IMR-90 (cell line): ENCODE results near the gene SMAD7. TPM values are rescaled to one million over a fixed set of nuclear protein-coding genes. Genes with fewer than 3 reads are reported as not detected.

ENCODE experiments used
- ATAC-seq: fragments of 200-7000 bp; cut with Tn5 transposase; 2 replicates; pipeline ENCODE4 v1.9.1; 2020; ENCODE audit warnings: low read depth, mild to moderate bottlenecking, moderate library complexity
- BruUV-seq: library from RNA; stranded (reverse); fragments of 400-500 nt; replicated peaks from 2 replicates; lab custom pipeline; 2021; lab: Mats Ljungman, UMichigan
- CTCF ChIA-PET: fragments of 300-600 bp; formaldehyde crosslinking; extraction: SDS; loops from one replicate; lab custom pipeline; 2021; ENCODE audit warnings: antibody characterized with exemption; lab: Yijun Ruan, JAX
- POLR2A ChIA-PET: fragments of 300-600 bp; sonication (Branson Sonifier 250); formaldehyde crosslinking; loops from one replicate; lab custom pipeline; 2022; ENCODE audit warnings: antibody characterized with exemption; ENCODE audit not compliant: unreplicated experiment; lab: Charles Lee
- DNase-seq: peaks from one replicate; pipeline ENCODE4 v3.0.0; 2013
- H2AFZ ChIP-seq: replicated peaks from 2 replicates; pipeline ENCODE3; 2013; ENCODE audit warnings: low read length, mild to moderate bottlenecking; ENCODE audit not compliant: poor library complexity
- H2AK5ac ChIP-seq: 2 replicates; pipeline ENCODE4 v1.6.1; 2013; ENCODE audit warnings: low read depth, low read length, inconsistent platforms
- H2AK9ac ChIP-seq: replicated peaks from 2 replicates; pipeline ENCODE3; 2013; ENCODE audit warnings: mild to moderate bottlenecking, low read depth, low read length, moderate library complexity; ENCODE audit not compliant: poor library complexity
- H2BK120ac ChIP-seq: 2 replicates; pipeline ENCODE4 v1.6.1; 2013; ENCODE audit warnings: low read depth, low read length, inconsistent platforms
- H2BK15ac ChIP-seq: 3 replicates; pipeline ENCODE4 v1.6.1; 2013; ENCODE audit warnings: low read depth, low read length, inconsistent platforms
- H2BK20ac ChIP-seq: 2 replicates; pipeline ENCODE4 v1.6.1; 2013; ENCODE audit warnings: low read depth, mild to moderate bottlenecking, inconsistent platforms, low read length, moderate library complexity
- H2BK5ac ChIP-seq: 2 replicates; pipeline ENCODE4 v1.6.1; 2013; ENCODE audit warnings: mild to moderate bottlenecking, low read depth, low read length, inconsistent platforms; ENCODE audit not compliant: poor library complexity, severe bottlenecking
- H3K14ac ChIP-seq: replicated peaks from 2 replicates; pipeline ENCODE4 v1.6.1; 2013; ENCODE audit warnings: low read depth, low read length, inconsistent platforms
- H3K18ac ChIP-seq: 2 replicates; pipeline ENCODE4 v1.6.1; 2013; ENCODE audit warnings: low read depth, low read length, control low read depth
- H3K23ac ChIP-seq: 2 replicates; pipeline ENCODE4 v1.6.1; 2013; ENCODE audit warnings: low read depth, low read length, inconsistent platforms
- H3K27ac ChIP-seq: 2 replicates; pipeline ENCODE4 v1.5.1; 2013; ENCODE audit warnings: mild to moderate bottlenecking, control low read depth, low read length; ENCODE audit not compliant: insufficient read depth
- H3K27me3 ChIP-seq: 2 replicates; pipeline ENCODE4 v1.6.1; 2013; ENCODE audit warnings: low read length; ENCODE audit not compliant: control insufficient read depth, insufficient read depth
- H3K36me3 ChIP-seq: 2 replicates; pipeline ENCODE4 v1.6.1; 2013; ENCODE audit warnings: low read length, mixed read lengths; ENCODE audit not compliant: control insufficient read depth, insufficient read depth
- H3K4ac ChIP-seq: 2 replicates; pipeline ENCODE4 v1.6.1; 2013; ENCODE audit warnings: low read depth, low read length, inconsistent platforms
- H3K4me1 ChIP-seq: 2 replicates; pipeline ENCODE4 v1.6.1; 2013; ENCODE audit warnings: low read length, mixed read lengths; ENCODE audit not compliant: control insufficient read depth, insufficient read depth
- H3K4me2 ChIP-seq: 2 replicates; pipeline ENCODE4 v1.6.1; 2013; ENCODE audit warnings: low read depth, mild to moderate bottlenecking, control low read depth, low read length, moderate library complexity
- H3K4me3 ChIP-seq: 2 replicates; pipeline ENCODE4 v1.5.1; 2013; ENCODE audit warnings: low read depth, mild to moderate bottlenecking, control low read depth, low read length, moderate library complexity; ENCODE audit not compliant: insufficient read depth
- H3K56ac ChIP-seq: 2 replicates; pipeline ENCODE4 v1.6.1; 2013; ENCODE audit warnings: low read length, inconsistent platforms; ENCODE audit not compliant: insufficient read depth; ENCODE audit errors: extremely low read depth
- H3K79me1 ChIP-seq, 2 experiments: 2 replicates each; pipeline ENCODE4 v1.6.1; 2013; ENCODE audit warnings: low read length in 2 of 2, inconsistent platforms in 1 of 2, low read depth in 1 of 2
- H3K9ac ChIP-seq: 2 replicates; pipeline ENCODE4 v1.6.1; 2013; ENCODE audit warnings: low read depth, low read length, control low read depth
- H3K9me1 ChIP-seq: 2 replicates; pipeline ENCODE4 v1.6.1; 2013; ENCODE audit warnings: low read length, inconsistent platforms; ENCODE audit not compliant: insufficient read depth
- H3K9me3 ChIP-seq: 2 replicates; pipeline ENCODE4 v1.6.1; 2013; ENCODE audit warnings: low read length; ENCODE audit not compliant: control insufficient read depth, insufficient read depth
- H4K20me1 ChIP-seq: 2 replicates; pipeline ENCODE4 v1.6.1; 2013; ENCODE audit warnings: low read length, inconsistent platforms; ENCODE audit not compliant: insufficient read depth
- H4K5ac ChIP-seq: 2 replicates; pipeline ENCODE4 v1.6.1; 2013; ENCODE audit warnings: mild to moderate bottlenecking, low read depth, low read length, control low read depth
- H4K8ac ChIP-seq, 2 experiments: 2 replicates each; pipeline ENCODE4 v1.6.1; 2013; ENCODE audit warnings: low read depth in 2 of 2, low read length in 2 of 2, control low read depth in 1 of 2, inconsistent platforms in 1 of 2
- H4K91ac ChIP-seq: 2 replicates; pipeline ENCODE4 v1.6.1; 2013; ENCODE audit warnings: low read depth, low read length, inconsistent platforms; ENCODE audit not compliant: insufficient read depth
- BHLHE40 ChIP-seq: fragments of 150-350 bp; IDR thresholded peaks from 2 replicates; pipeline ENCODE4 v1.6.1; 2016; ENCODE audit warnings: mild to moderate bottlenecking, low read depth, low read length
- CEBPB ChIP-seq: IDR thresholded peaks from 2 replicates; pipeline ENCODE4 v1.6.1; 2012; ENCODE audit warnings: low read depth, low read length, improper control_type of control experiment
- CHD1 ChIP-seq: IDR thresholded peaks from 2 replicates; pipeline ENCODE4 v1.6.1; 2012; ENCODE audit warnings: low read depth, low read length, improper control_type of control experiment
- FOS ChIP-seq: fragments of 150-350 bp; IDR thresholded peaks from 2 replicates; pipeline ENCODE4 v1.6.1; 2016; ENCODE audit warnings: low read depth, low read length
- MAFK ChIP-seq: IDR thresholded peaks from 2 replicates; pipeline ENCODE4 v1.6.1; 2012; ENCODE audit warnings: low read depth, low read length, improper control_type of control experiment
- MAZ ChIP-seq: IDR thresholded peaks from 2 replicates; pipeline ENCODE4 v1.6.1; 2012; ENCODE audit warnings: low read depth, mild to moderate bottlenecking, low read length, improper control_type of control experiment, moderate library complexity, borderline replicate concordance
- MXI1 ChIP-seq: IDR thresholded peaks from 2 replicates; pipeline ENCODE4 v1.6.1; 2012; ENCODE audit warnings: low read depth, mild to moderate bottlenecking, low read length, moderate library complexity, borderline replicate concordance
- NFE2L2 ChIP-seq: fragments of 150-350 bp; IDR thresholded peaks from 2 replicates; pipeline ENCODE4 v1.6.1; 2016; ENCODE audit warnings: low read depth, mild to moderate bottlenecking, low read length
- POLR2A ChIP-seq: IDR thresholded peaks from 2 replicates; pipeline ENCODE4 v1.6.1; 2012; ENCODE audit warnings: mild to moderate bottlenecking, low read depth, low read length
- RAD21 ChIP-seq: IDR thresholded peaks from 2 replicates; pipeline ENCODE4 v1.6.1; 2012; ENCODE audit warnings: low read length, improper control_type of control experiment
- RCOR1 ChIP-seq: IDR thresholded peaks from 2 replicates; pipeline ENCODE4 v1.6.1; 2012; ENCODE audit warnings: mild to moderate bottlenecking, low read length, improper control_type of control experiment; ENCODE audit not compliant: insufficient replicate concordance
- RFX5 ChIP-seq: IDR thresholded peaks from 2 replicates; pipeline ENCODE4 v1.8.0; 2012; ENCODE audit warnings: low read depth, mild to moderate bottlenecking, low read length, moderate library complexity
- WGBS, 2 experiments: methylation state at CpG; one replicate each; pipeline versions ENCODE4 v1.1.5 to v1.1.7; 2013; ENCODE audit warnings: missing lambda C conversion rate in 2 of 2; ENCODE audit not compliant: insufficient read length in 1 of 2; ENCODE audit errors: extremely low coverage in 2 of 2; 5-methylcytosine and 5-hydroxymethylcytosine counted together
- dilution Hi-C: fragments of 300-500 bp; cut with HindIII; formaldehyde crosslinking; loops from one replicate; pipeline ENCODE4 v1.14.3; 2018; ENCODE audit warnings: low sequenced_read_pairs; ENCODE audit not compliant: unreplicated experiment
- in situ Hi-C: fragments of 300-500 bp; cut with MboI; formaldehyde crosslinking; loops from 3 replicates; pipeline ENCODE4 v1.14.3; 2019; ENCODE audit warnings: low sequenced_read_pairs, inconsistent platforms, mixed read lengths
- intact Hi-C: fragments of 100-400 bp; cut with micrococcal nuclease; formaldehyde crosslinking; loops from 2 replicates; pipeline ENCODE4 v1.10.0; 2022
- polyA plus RNA-seq, 3 experiments: library from polyadenylated mRNA; depleted of rRNA; stranded (reverse); fragments of >200 nt; gene quantifications; 2 replicates each; pipeline ENCODE4 v1.2.3, GENCODE V29; 2012; ENCODE audit warnings: low replicate concordance in 1 of 3
- total RNA-seq: library from RNA; depleted of rRNA; stranded (reverse); fragments of >200 nt; gene quantifications from 2 replicates; pipeline ENCODE4 v1.2.3, GENCODE V29; 2012
- TF ChIP-seq, protein P1 (sequence below): fragments of 150-350 bp; IDR thresholded peaks from 2 replicates; pipeline ENCODE4 v1.6.1; 2016; ENCODE audit warnings: low read depth, mild to moderate bottlenecking, low read length, moderate library complexity, borderline replicate concordance
- TF ChIP-seq, protein P2 (sequence below): fragments of 150-350 bp; IDR thresholded peaks from 2 replicates; pipeline ENCODE4 v1.6.1; 2017; ENCODE audit warnings: mild to moderate bottlenecking, antibody characterized with exemption, low read length, low read depth
- TF ChIP-seq, protein P3 (sequence below): conservative IDR thresholded peaks from 2 replicates; pipeline ENCODE4 v1.5.1; 2012; ENCODE audit warnings: mild to moderate bottlenecking, low read depth, low read length, improper control_type of control experiment

Gene SMAD7
- total and polyA plus RNA-seq, 2 of the 4 experiments (the other 2 are of a cell fraction): 15.8 to 17.6 TPM

DNA sequence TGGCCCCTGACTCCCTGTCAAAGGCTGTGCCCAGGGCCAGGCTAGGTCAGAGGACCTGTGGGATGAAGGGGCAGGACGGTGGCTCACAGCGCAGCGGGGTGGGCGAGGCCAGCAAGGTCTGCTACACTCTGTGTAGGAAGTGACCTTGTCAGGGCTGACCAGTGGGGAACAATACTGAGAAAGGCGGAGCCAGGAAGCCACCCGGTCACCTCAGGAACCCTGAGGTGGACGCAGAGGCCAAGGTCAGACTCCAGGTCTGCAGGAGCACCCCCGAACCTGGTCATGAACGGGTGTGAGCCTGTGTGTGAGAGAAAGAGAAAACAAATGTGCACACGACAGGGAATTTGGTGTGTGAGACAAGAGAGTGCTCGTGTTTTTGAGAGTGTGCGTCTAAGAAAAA lies 72.3 kb downstream of the SMAD7 start:
- Histone ChIP-seq H3K4me1 (peaks cover 4% of the 10 kb centered on the region), H4K8ac (no peak overlapping the region), H3K4ac (peak overlapping the region; percentile 33; the same call in 1 of the 2 replicates), H3K36me3 (no peaks in the 10 kb centered on the region), H3K23ac (no peak overlapping the region), H3K56ac (no peak overlapping the region), H3K9ac (no peak overlapping the region), H3K9me1 (0 out of 2 replicates have a peak, but pooled peaks cover 12% of the 10 kb centered on the region), H3K27me3 (no peaks in the 10 kb centered on the region; the same call in 1 of the 2 replicates), H3K27ac (no peak overlapping the region), H3K9me3 (no peaks in the 10 kb centered on the region), H2BK20ac (no peak overlapping the region), H2AFZ (peak overlapping the region; percentile 61), H4K91ac (no peak overlapping the region), H3K14ac (peak overlapping the region; percentile 63; the same call in 1 of the 2 replicates), H2BK5ac (no peak overlapping the region), H4K5ac (no peak overlapping the region; the same call in 1 of the 2 replicates), H2AK9ac (no peak overlapping the region), H2BK120ac (peak overlapping the region; percentile 57; the same call in 1 of the 2 replicates), H3K4me3 (no peak overlapping the region), H3K18ac (no peak overlapping the region), H3K4me2 (no peak overlapping the region), H2BK15ac (no peak overlapping the region), H3K79me1 (peaks cover 0 to 3% of the 10 kb centered on the region in 2 experiments; a peak in 1 of 4 replicates), H4K20me1 (no peaks in the 10 kb centered on the region), H2AK5ac (peak overlapping the region; percentile 57; the same call in 1 of the 2 replicates)
- dilution Hi-C loops (no loop called here), intact Hi-C loops (no loop called here), in situ Hi-C loops (no loop called here)
- CTCF ChIA-PET: no interaction called here
- POLR2A ChIA-PET: no interaction called here
- WGBS, 2 experiments: 82% methylated on average over 10 of the region's 12 CpGs; no CpG with 5 or more reads in 1 of the 2 experiments
- no peak for ATAC-seq
- no TSS peak for BruUV-seq
- no peak for DNase-seq
- TF ChIP-seq, protein P1, sequence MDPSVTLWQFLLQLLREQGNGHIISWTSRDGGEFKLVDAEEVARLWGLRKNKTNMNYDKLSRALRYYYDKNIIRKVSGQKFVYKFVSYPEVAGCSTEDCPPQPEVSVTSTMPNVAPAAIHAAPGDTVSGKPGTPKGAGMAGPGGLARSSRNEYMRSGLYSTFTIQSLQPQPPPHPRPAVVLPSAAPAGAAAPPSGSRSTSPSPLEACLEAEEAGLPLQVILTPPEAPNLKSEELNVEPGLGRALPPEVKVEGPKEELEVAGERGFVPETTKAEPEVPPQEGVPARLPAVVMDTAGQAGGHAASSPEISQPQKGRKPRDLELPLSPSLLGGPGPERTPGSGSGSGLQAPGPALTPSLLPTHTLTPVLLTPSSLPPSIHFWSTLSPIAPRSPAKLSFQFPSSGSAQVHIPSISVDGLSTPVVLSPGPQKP: no peak
- TF ChIP-seq NFE2L2: no peak
- TF ChIP-seq MAFK: no peak
- TF ChIP-seq RCOR1: no peak
- TF ChIP-seq RFX5: no peak
- TF ChIP-seq CEBPB: no peak
- TF ChIP-seq, protein P2, sequence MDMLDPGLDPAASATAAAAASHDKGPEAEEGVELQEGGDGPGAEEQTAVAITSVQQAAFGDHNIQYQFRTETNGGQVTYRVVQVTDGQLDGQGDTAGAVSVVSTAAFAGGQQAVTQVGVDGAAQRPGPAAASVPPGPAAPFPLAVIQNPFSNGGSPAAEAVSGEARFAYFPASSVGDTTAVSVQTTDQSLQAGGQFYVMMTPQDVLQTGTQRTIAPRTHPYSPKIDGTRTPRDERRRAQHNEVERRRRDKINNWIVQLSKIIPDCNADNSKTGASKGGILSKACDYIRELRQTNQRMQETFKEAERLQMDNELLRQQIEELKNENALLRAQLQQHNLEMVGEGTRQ: no peak
- TF ChIP-seq MXI1: no peak
- TF ChIP-seq BHLHE40: no peak
- no peak for TF ChIP-seq POLR2A
- no peak for TF ChIP-seq CHD1
- no peak for TF ChIP-seq FOS
- no peak for TF ChIP-seq MAZ
- TF ChIP-seq, protein P3, sequence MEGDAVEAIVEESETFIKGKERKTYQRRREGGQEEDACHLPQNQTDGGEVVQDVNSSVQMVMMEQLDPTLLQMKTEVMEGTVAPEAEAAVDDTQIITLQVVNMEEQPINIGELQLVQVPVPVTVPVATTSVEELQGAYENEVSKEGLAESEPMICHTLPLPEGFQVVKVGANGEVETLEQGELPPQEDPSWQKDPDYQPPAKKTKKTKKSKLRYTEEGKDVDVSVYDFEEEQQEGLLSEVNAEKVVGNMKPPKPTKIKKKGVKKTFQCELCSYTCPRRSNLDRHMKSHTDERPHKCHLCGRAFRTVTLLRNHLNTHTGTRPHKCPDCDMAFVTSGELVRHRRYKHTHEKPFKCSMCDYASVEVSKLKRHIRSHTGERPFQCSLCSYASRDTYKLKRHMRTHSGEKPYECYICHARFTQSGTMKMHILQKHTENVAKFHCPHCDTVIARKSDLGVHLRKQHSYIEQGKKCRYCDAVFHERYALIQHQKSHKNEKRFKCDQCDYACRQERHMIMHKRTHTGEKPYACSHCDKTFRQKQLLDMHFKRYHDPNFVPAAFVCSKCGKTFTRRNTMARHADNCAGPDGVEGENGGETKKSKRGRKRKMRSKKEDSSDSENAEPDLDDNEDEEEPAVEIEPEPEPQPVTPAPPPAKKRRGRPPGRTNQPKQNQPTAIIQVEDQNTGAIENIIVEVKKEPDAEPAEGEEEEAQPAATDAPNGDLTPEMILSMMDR: no peak
- no peak for TF ChIP-seq RAD21
